Measurements from ENCODE around the gene IYD. TPM values are rescaled to one million over a fixed set of nuclear protein-coding genes. Genes with fewer than 3 reads are reported as not detected.

Gene IYD
- total RNA-seq, 1 donor from 2014 or later, result not detected

GRCh38 chr6:150332939-150333584 is 35.8 kb upstream of the IYD start:
- TF ChIP-seq, protein P1, sequence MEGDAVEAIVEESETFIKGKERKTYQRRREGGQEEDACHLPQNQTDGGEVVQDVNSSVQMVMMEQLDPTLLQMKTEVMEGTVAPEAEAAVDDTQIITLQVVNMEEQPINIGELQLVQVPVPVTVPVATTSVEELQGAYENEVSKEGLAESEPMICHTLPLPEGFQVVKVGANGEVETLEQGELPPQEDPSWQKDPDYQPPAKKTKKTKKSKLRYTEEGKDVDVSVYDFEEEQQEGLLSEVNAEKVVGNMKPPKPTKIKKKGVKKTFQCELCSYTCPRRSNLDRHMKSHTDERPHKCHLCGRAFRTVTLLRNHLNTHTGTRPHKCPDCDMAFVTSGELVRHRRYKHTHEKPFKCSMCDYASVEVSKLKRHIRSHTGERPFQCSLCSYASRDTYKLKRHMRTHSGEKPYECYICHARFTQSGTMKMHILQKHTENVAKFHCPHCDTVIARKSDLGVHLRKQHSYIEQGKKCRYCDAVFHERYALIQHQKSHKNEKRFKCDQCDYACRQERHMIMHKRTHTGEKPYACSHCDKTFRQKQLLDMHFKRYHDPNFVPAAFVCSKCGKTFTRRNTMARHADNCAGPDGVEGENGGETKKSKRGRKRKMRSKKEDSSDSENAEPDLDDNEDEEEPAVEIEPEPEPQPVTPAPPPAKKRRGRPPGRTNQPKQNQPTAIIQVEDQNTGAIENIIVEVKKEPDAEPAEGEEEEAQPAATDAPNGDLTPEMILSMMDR (IDR thresholded peaks at IDR 0.05), result no peak
- H3K27me3 Mint-ChIP-seq (ENCODE audit: low read depth), result peaks cover 7% of the 10 kb centered on the region
- H3K4me1 Mint-ChIP-seq (ENCODE audit: low read depth), result peaks cover 5% of the 10 kb centered on the region

GRCh38 chr6:150333585-150333941 is 35.2 kb upstream of the IYD start:
- Mint-ChIP-seq H3K4me3 (ENCODE audit: unreplicated experiment) (no peak overlapping the region), H3K4me1 (ENCODE audit: low read depth) (peaks cover 5% of the 10 kb centered on the region), H3K36me3 (ENCODE audit: low read depth) (peaks cover 3% of the 10 kb centered on the region), H3K27ac (ENCODE audit: unreplicated experiment) (no peak overlapping the region), H3K9me3 (ENCODE audit: low read depth) (no peaks in the 10 kb centered on the region), H3K27me3 (ENCODE audit: low read depth) (peaks cover 7% of the 10 kb centered on the region)
- DNase-seq (ENCODE audit: low spot score), result no peak
- TF ChIP-seq, protein P1 (IDR thresholded peaks at IDR 0.05), result no peak

More at GRCh38 chr6:150332939-150333584, 35.8 kb upstream of the IYD start:
- no peak overlapping the region for H3K4me3 Mint-ChIP-seq (ENCODE audit: unreplicated experiment)
- H3K27ac Mint-ChIP-seq (ENCODE audit: unreplicated experiment), result no peak overlapping the region
- H3K9me3 Mint-ChIP-seq (ENCODE audit: low read depth), result no peaks in the 10 kb centered on the region
- DNase-seq (ENCODE audit: low spot score), result no peak
- H3K36me3 Mint-ChIP-seq (ENCODE audit: low read depth), result peaks cover 3% of the 10 kb centered on the region

DNA sequence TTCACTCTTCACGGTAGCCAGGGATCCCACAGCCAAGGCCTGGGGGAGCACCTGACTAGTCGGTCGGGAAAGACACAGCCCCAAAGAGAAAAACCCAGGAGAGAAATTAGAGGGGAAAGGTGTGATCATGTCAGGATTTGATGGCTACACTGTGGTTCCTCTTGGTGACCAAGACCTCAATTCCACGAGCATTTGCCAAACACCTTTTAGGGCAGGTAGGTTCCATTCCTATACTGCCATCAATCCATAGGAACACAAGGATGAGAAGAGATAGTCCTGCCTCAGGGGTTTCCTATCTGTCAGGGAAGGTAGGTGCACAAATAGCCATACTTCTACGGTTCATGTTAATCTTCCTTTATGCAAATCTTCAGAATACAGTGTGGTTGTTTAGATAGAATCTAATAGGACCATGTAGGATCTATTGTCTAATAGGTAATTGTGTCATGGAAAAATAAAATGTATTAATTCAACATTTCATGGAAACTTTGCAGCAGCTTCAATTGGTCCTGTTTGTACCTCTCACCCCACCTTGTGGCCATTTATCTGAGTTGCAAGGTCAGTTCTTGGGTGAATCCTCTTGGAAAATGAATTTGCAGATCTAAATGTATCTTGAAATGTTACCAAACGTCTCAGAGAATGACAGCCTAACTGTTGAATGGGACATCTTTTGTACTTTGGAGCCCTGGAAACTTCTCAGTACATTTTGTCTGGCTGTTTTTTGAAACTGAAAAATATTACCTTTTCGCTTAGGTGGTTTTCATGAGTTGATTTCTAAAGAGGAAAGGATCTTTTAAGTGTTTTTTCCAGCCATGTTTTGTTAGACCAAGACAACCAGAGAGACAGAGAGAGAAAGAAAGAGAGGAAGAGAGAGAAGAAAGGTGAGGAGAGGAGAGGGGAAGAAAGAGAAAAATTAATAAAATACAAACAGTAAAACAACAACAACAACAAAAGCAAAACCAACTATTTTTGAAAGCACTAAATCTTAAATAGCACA is 33.7 kb upstream of the IYD start:
- TF ChIP-seq, protein P1 (IDR thresholded peaks at IDR 0.05), result peak; percentile 97
- Mint-ChIP-seq H3K4me1 (ENCODE audit: low read depth) (peaks cover 5% of the 10 kb centered on the region), H3K9me3 (ENCODE audit: low read depth) (no peaks in the 10 kb centered on the region), H3K36me3 (ENCODE audit: low read depth) (peaks cover 3% of the 10 kb centered on the region), H3K27ac (ENCODE audit: unreplicated experiment) (no peak overlapping the region), H3K27me3 (ENCODE audit: low read depth) (peaks cover 7% of the 10 kb centered on the region), H3K4me3 (ENCODE audit: unreplicated experiment) (no peak overlapping the region)
- DNase-seq (ENCODE audit: low spot score), result no peak

DNA sequence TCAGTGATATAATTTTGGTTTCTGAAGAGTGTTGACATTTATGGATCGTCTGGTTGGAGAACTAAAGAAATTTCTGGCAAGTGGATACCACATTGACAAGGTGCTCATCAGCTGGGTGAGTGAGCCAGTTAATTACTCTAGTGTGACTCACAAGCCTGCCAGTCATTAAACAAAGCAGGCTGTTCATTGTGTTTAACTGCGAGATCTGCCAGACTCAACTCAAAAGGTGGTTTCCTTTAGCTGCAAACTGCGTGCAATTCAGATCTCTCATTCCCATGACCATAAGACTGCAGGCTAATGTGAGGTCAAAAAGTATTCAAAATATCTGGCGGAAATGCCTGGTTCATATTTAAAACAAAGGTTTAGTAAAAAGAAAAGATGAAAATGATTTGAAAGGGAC is 32.5 kb upstream of the IYD start:
- peaks cover 5% of the 10 kb centered on the region for H3K4me1 Mint-ChIP-seq (ENCODE audit: low read depth)
- TF ChIP-seq, protein P1 (IDR thresholded peaks at IDR 0.05), result no peak
- DNase-seq (ENCODE audit: low spot score), result no peak
- H3K4me3 Mint-ChIP-seq (ENCODE audit: unreplicated experiment), result no peak overlapping the region
- H3K36me3 Mint-ChIP-seq (ENCODE audit: low read depth), result peaks cover 3% of the 10 kb centered on the region
- H3K27ac Mint-ChIP-seq (ENCODE audit: unreplicated experiment), result no peak overlapping the region
- H3K27me3 Mint-ChIP-seq (ENCODE audit: low read depth), result peaks cover 4% of the 10 kb centered on the region
- no peaks in the 10 kb centered on the region for H3K9me3 Mint-ChIP-seq (ENCODE audit: low read depth)

DNA sequence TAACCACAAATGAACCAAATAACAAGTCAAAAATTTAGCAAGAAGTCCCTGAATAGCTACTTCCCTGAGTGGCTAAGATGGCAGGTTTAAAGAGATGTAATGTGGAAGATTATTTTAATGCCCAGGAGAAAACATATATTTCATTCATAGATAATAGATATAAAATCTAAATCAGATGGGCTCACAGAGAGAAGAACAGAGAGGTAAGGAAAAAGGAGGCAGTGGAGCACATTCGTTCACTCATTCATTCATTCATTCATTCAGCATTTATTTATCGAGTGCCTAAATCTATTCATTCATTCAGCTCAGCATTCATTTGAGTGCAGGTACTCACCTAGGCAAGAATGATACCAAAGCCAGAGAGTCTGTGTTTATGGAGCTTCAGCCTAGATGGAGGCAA is 32.1 kb upstream of the IYD start:
- H3K4me3 Mint-ChIP-seq (ENCODE audit: unreplicated experiment), result no peak overlapping the region
- peaks cover 4% of the 10 kb centered on the region for H3K27me3 Mint-ChIP-seq (ENCODE audit: low read depth)
- TF ChIP-seq, protein P1 (IDR thresholded peaks at IDR 0.05), result no peak
- no peaks in the 10 kb centered on the region for H3K9me3 Mint-ChIP-seq (ENCODE audit: low read depth)
- no peak overlapping the region for H3K27ac Mint-ChIP-seq (ENCODE audit: unreplicated experiment)
- peaks cover 3% of the 10 kb centered on the region for H3K36me3 Mint-ChIP-seq (ENCODE audit: low read depth)
- H3K4me1 Mint-ChIP-seq (ENCODE audit: low read depth), result peaks cover 5% of the 10 kb centered on the region
- no peak for DNase-seq (ENCODE audit: low spot score)

Data from chondrocyte (in vitro differentiated cells).